ENCODE data around the gene IGSF9. TPM values are rescaled to one million over a fixed set of nuclear protein-coding genes. Genes with fewer than 3 reads are reported as not detected.

Gene IGSF9
- total and polyA plus RNA-seq, 2 of the 13 experiments (the other 11 are each of a cell fraction or from before 2014, with no cell fraction given) = 0.03 TPM; not detected in 1

GRCh38 chr1:159923203-159924024, 22.0 kb downstream of the IGSF9 start (continued):
- peak; percentile 67; the same call in 1 of the 2 replicates for TF ChIP-seq RFX1 (IDR thresholded peaks at IDR 0.05)
- TF ChIP-seq ZNF773 (CRISPR knock-in tag; IDR thresholded peaks at IDR 0.05; ENCODE audit: borderline replicate concordance) = no peak
- peak; percentile 45 for TF ChIP-seq SKI (IDR thresholded peaks at IDR 0.05; ENCODE audit: partially characterized antibody)
- no peak for TF ChIP-seq TSC22D2 (CRISPR knock-in tag; IDR thresholded peaks at IDR 0.05; ENCODE audit: borderline replicate concordance)
- no peak for TF ChIP-seq PTBP1 (IDR thresholded peaks at IDR 0.05; ENCODE audit: low read depth, low read length, poor library complexity, severe bottlenecking)
- TF ChIP-seq ELF3 (CRISPR knock-in tag; IDR thresholded peaks at IDR 0.05) = peak; percentile 57
- TF ChIP-seq ZNF83 (CRISPR knock-in tag; IDR thresholded peaks at IDR 0.05; ENCODE audit: borderline replicate concordance) = no peak
- TF ChIP-seq ATF3 (CRISPR knock-in tag; IDR thresholded peaks at IDR 0.05) = no peak
- no peak for TF ChIP-seq SOX6 (IDR thresholded peaks at IDR 0.05)
- peak; percentile 24; the same call in 1 of the 2 replicates for TF ChIP-seq SOX6 (CRISPR knock-in tag; IDR thresholded peaks at IDR 0.05)
- TF ChIP-seq FOXA1 (IDR thresholded peaks at IDR 0.05) = no peak
- peak; percentile 48; the same call in 1 of the 2 replicates for TF ChIP-seq FOXA1 (CRISPR knock-in tag; IDR thresholded peaks at IDR 0.05)
- peak; percentile 62 for TF ChIP-seq FOXP4 (CRISPR knock-in tag; IDR thresholded peaks at IDR 0.05)
- TF ChIP-seq RBAK (CRISPR knock-in tag; IDR thresholded peaks at IDR 0.05) = no peak
- TF ChIP-seq ZFX (CRISPR knock-in tag; IDR thresholded peaks at IDR 0.05; ENCODE audit: low read depth) = no peak
- TF ChIP-seq YEATS2 (CRISPR knock-in tag; IDR thresholded peaks at IDR 0.05; ENCODE audit: borderline replicate concordance) = no peak
- no peak for TF ChIP-seq ZNF503 (CRISPR knock-in tag; IDR thresholded peaks at IDR 0.05)
- TF ChIP-seq ETV5 (CRISPR knock-in tag; IDR thresholded peaks at IDR 0.05; ENCODE audit: borderline replicate concordance) = peak; percentile 34; the same call in 1 of the 2 replicates
- no peak for TF ChIP-seq ZNF784 (CRISPR knock-in tag; IDR thresholded peaks at IDR 0.05; ENCODE audit: borderline replicate concordance)
- no peak for TF ChIP-seq POLR2AphosphoS2 (IDR thresholded peaks at IDR 0.05; ENCODE audit: low read depth, low read length)
- TF ChIP-seq FOXP1 (IDR thresholded peaks at IDR 0.05) = peak; percentile 38; the same call in 1 of the 2 replicates
- TF ChIP-seq FOXP1 (CRISPR knock-in tag; IDR thresholded peaks at IDR 0.05) = peak; percentile 81
- no peak for TF ChIP-seq SMARCE1 (IDR thresholded peaks at IDR 0.05; ENCODE audit: borderline replicate concordance)
- TF ChIP-seq HOXA9 (CRISPR knock-in tag; IDR thresholded peaks at IDR 0.05; ENCODE audit: borderline replicate concordance) = no peak
- no peak for TF ChIP-seq ZNF549 (CRISPR knock-in tag; IDR thresholded peaks at IDR 0.05)
- peak; percentile 49 for TF ChIP-seq GABPB1 (CRISPR knock-in tag; IDR thresholded peaks at IDR 0.05)
- no peak for TF ChIP-seq CHD2 (IDR thresholded peaks at IDR 0.05; ENCODE audit: low read depth, low read length)
- TF ChIP-seq IRX3 (CRISPR knock-in tag; IDR thresholded peaks at IDR 0.05; ENCODE audit: borderline replicate concordance, low read depth) = no peak
